Activated T-helper 9 cell treated with anti-CD3 and anti-CD28 coated beads, Interleukin-2, amount 50 U/mL, for 16 hours (primary cell): ENCODE results near the gene DUSP8.
"Not testable (repeated sequence)": the region's sequence is repeated elsewhere in the genome, so short reads cannot be mapped to it uniquely, and the experiment has no call there.

ENCODE experiments used
- DNase-seq: peaks from one replicate; pipeline ENCODE4 v3.0.0-alpha.2; 2020; ENCODE audit warnings: low read depth

DUSP8 gene

DNA sequence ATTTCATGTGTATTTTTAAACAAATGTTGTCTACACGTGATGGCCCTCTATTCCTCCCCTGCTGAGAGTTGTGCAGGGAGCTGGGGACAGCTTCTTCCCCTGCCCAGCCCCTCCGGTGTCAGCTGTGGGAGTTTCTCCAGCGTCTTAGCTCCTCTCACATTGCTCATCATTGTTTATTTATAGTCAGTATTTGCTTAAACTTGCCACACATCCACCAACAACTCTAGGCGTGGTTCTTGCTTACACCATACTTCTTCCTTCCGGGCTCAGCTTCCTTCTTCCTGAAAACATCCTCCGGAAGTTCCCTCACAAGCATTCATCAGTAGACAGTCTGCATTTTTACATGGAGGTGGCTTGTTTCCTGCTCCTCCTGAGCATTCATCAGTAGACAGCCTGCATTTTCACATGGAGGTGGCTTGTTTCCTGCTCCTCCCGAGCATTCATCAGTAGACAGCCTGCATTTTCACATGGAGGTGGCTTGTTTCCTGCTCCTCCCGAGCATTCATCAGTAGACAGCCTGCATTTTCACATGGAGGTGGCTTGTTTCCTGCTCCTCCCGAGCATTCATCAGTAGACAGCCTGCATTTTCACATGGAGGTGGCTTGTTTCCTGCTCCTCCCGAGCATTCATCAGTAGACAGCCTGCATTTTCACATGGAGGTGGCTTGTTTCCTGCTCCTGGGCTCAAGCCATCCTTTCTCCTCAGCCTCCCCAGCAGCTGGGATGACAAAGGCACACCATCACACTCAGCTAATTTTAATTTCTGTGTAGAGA, 17.3 kb upstream of the DUSP8 start:
- not testable (repeated sequence) for DNase-seq

DNA sequence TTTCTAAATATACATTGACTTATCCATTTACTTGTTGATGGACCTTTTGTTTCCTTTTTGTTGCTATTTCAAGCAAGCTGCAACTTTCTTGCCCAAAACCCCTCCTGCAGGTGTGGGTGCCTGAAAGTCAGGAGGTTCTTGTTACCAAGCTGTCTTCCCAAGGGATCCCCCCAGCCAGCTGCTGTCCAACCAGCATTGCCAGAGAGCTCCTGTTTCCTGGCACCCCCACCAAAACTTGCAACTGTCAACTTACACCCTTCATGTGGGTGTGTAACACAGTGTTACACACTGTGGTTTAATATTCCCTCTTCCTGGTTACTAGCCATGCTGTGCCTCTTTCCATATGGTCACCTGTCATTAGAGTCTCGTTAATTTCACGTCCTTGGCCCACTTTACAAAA, 14.6 kb upstream of the DUSP8 start:
- DNase-seq: no peak

DNA sequence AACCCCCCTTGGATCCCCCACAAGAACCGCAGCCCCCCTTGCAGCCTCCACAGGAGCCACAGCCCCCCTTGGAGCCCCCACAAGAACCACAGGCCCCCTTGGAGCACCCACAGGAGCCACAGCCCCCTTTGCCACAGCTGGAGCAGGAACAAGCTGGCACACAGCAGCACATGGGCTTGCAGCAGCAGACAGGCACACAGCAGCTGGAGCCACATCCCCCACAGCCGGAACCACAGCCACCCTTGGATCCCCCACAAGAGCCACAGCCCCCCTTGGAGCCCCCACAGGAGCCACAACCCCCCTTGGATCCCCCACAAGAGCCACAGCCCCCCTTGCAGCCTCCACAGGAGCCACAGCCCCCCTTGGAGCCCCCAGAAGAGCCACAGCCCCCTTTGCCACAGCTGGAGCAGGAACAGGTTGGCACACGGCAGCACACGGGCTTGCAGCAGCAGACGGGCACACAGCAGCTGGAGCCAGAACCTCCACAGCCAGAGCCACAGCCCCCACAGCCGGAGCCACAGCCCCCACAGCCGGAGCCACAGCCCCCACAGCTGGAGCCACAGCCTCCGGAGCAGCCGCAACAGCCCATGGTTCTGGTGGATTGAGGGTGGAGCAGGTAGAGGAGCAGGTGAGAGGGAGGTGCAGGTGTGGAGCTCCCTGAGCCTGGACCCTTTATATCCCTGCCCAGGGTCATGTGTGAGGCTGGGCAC, 12.7 kb upstream of the DUSP8 start, which contains the start of gene KRTAP5-1:
Gene KRTAP5-1 (minus strand): TSS at position 623 of the 710 bp plus-strand sequence. CDS start 34 bp downstream, at position 589.
- DNase-seq: not testable (repeated sequence)

DNA sequence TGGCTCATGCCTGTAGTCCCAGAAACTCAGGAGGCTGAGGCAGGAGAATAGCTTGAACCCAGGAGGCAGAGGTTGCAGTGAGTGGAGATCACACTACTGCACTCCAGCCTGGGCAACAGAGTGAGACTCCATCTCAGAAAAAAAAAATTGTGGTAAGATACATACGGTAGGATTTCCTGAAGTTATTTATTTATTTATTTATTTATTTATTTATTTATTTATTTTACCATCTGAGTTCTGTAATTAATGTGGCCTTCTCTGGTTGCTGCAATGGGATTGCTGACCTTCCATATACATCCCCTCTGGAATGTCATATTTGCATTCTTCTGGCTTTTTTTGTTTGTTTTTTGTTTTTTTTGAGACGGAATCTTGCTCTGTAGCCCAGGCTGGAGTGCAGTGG, 10.8 kb upstream of the DUSP8 start:
- DNase-seq: not testable (repeated sequence)

DNA sequence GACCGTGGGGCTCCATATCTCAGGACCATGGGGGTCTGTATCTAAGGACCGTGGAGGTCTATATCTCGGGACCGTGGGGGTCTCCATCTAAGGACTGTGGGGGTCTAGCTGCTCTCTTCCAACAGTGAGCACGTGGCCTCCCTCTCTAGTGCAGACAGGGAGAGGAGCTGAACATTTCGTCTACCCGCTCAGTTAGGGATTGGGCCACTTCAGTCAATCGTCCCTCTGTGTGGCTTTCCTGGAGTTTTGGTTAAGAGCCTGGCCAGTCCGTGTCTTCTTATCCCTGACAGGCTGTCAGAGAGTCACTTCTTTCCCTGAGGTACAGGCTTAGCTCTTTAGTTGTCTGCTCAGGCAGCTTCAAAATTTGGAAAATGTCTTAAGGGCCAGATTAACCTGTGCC, 9.9 kb upstream of the DUSP8 start:
- DNase-seq: no peak

DNA sequence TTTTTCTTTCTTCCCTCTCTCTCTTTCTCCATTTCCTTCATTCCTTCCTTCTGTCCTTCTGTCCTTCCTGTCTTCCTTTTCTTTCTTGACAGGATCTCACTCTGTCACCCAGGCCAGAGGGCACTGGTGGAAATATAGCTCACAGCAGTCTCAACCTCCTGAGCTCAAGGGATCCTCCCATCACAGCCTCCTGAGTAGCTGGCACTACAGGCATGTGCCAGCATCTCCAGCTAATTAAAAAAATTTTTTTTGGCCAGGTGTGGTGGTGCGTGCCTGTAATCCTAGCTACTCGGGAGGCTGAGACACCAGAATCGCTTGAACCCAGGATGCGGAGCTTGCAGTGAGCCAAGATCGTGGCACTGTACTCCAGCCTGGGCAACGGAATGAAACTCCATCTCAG, 4.8 kb upstream of the DUSP8 start:
- no peak for DNase-seq

DNA sequence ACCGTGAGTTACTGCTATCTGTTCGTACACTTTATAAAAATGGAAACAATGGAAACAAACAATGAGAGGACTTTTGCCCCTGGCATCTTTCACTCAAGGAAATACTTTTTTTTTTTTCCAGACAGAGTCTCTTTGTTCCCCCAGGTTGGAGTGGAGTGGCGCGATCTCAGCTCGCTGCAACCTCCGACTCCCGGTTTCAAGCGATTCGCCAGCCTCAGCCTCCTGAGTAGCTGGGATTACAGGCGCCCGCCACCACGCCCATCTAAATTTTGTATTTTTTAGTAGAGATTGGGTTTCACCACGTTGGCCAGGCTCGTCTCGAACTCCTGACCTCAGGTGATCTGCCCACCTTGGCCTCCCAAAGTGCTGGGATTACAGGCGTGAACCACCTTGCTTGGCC, 3.7 kb upstream of the DUSP8 start:
- not testable (repeated sequence) for DNase-seq

DNA sequence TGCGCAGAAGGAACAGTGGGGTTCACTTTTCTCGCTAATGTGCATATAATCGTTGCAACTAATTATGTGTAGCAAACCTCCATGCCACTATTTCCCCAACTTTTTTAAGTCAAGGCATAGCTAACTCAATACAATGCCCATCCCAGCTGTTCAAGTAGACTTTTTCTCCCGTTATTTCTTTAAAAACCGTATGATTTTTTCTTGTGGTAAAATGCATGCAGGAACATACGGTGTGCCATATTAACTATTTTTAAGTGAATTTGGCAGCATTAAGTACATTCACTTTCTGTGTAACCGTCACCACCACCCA, 2.8 kb upstream of the DUSP8 start:
- no peak for DNase-seq

DNA sequence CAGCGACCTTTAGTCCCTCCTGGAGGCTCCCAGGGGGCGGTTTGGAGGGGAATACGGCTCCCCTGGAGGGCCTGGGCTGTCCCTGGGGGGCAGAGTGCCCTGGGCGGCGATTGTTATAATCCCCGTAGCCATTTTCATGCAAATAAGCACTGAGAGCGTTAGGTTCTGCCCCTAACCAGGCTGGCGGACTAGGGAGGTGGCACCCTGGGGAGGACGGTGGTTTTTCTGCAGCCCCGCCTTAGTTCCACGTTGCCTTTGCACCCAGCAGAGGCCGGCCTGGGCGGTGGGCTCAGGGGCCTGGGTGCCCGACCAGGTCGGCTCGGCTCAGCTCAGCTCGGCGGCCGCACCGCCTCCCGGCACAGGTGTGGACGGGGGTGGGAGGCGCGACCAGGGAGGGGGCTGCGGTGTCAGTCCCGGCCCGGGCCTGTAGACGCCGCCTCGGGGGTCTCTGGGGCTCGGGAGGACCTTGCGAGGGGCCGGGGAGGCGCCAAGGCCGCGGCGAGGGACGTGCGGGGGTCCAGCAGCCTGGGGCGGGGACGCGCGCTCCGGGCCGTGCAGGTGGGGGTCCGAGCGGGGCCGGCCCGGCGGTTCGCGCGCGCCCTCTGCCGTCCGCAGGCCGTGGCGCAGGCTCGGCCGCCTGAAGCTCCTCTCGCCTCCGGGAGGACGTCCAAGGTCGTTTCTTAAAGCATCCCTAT, 2.3 kb upstream of the DUSP8 start:
- peak; percentile 47 for DNase-seq

DNA sequence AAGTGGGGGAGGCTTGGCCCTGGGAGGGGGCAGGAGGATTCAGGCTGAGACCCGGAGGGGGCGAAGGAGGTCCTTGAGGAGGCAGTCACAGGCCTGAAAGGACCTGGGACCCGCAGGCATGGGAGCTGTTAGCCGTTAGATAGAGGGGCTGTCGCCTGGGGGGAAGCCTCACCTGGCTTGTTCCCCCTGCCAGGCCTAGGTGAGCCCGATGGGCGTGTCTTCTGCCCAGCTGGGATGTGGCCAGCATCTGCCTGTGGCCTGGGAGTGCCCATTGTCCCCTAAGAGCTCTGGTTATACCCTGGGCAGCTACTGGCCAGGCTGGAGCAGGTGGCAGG, 1.8 kb upstream of the DUSP8 start:
- no peak for DNase-seq

DNA sequence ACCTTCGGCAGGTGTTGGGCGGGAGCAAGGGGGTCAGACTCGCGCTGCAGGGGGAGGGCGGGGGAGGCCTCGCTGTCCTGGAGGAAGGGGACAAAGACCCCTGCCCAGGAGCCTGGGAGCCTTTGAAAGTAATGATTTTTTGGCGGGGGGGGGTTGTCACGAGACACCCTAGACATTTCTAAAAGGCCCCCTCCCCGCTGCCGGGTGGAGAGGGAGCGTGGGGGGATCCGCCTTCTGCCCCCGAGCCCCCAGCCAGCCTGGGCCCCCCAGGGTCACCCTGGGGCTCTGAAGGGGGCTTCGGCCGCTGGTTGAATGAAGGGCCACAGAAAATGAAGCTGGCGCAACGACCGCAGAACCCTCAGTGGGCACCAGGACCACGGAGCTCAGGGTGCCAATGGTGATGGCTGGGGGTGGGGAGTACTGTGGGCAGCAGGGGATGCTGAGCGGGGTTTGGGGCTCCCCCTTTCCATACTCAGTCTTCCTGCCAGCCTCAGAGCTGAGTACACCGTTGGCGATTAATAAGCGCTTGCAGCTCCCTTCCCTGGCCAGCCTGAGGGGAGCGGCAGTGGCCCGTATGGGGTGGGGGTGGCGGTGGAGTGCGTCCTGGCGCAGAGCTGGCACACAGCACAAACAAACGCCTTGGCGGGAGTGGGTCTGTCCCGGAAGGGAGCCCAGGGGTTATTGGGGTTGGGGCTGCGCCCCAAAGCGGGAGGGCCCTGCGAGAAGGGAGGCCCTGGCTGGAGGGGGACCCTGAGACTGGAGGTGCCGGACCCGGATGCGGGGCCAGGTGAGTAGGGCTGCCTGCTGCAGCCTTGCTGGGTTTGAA, 1.2 kb upstream of the DUSP8 start:
- no peak for DNase-seq

DNA sequence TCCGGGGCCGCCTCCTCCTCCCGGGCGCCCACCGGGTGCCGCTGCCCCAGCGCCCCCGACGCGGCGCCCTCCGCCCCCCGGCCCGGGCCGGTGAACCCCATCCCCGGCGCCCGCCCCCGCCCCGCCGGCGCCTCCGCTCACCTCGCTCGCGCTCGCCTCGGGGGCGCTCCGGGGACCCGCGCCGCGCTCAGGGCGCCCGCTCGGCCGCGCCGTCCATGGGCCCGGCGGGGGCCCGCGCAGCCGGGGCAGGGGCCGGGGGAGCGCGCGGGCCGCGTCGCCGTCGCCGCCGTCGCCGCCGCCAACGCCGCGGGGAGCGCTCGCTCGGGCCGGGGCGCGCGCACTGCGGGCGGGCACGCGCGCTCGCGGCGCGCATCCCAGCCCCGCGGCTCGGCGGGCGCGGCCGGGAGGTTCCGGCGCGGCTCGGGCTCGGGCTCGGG, 293 bp downstream of the DUSP8 start:
- no peak for DNase-seq

DNA sequence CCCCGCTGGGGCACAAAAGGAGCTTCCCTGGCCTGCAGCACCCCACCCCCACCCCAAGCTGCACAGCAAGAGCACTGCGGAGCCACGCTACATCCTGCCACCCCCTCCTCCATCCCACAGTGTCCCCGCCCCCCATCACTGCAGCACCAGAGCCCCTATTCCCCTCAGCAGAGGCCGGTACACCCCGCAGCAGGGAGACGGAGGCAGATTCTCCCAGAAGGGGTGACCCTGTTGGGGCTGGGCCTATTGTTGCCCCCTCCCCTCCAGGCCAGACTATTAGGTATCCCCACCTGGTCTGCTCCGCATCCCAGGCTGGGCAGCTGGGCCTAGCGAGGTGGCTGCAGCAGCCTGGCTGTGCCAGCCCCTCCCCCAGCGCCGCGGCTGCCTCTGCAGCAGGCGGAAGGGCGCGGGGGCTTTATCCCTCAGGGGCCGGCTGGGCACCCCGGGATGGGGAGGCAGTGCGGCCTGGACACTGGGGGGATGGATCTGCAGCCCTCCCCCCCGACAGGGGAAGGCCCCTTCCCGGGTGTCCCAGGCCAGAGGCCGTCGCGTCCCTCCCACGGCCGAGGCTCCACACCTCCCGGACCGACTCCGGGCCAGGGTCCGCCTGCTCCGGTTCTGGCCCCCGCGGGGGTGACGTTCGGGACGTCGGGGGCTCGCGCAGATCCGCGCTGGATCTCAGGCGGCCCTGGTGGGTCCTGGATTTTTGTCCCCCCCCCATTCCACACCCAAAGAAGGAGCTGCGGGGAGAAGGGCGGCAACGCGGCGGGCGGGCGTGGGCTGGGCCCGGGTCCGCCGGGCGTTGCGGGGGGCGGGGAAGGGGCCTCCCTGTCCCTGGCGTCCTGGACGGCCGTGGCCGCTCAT, 943 bp downstream of the DUSP8 start:
- no peak for DNase-seq

DNA sequence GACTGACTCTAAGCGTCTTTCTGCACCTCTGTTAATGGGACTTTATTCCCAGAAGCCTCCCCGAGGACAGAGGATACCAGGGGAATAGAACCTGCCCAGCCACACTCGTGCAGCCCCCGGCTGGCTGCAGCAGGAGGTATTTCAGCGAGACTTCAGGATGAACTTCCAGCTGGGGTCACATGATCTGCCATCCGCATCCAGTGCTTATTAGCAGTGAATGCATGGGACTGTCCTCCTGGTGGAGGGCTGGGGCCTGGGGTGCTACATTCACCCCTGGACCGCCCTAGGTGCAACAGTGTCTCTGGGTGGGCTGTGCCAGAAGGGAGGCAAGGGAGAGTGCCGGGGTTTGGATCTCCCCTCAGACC, 1.6 kb downstream of the DUSP8 start:
- DNase-seq: no peak

DNA sequence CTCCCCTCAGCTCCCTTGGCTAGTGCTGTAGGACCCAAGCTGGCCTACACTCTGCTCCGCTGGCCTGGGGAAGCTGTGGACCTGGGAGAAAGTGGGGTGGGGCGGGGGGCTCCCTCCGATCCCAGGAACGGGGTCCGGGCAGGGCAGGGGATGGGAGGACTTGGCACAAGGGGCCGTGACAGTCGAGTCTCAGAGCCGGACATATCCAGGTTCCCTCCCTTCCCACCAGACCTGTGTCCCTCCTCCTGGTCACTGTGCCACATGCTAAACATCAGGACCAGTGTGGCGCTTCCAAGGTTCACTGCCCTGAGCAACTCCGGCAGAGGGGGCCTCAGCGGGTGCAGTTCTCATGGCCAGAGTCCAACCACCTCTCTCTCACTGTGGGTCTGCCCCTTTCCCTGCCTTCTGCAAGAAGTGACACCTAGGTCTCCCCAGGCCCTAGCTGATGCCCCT, 2.0 kb downstream of the DUSP8 start:
- no peak for DNase-seq

DNA sequence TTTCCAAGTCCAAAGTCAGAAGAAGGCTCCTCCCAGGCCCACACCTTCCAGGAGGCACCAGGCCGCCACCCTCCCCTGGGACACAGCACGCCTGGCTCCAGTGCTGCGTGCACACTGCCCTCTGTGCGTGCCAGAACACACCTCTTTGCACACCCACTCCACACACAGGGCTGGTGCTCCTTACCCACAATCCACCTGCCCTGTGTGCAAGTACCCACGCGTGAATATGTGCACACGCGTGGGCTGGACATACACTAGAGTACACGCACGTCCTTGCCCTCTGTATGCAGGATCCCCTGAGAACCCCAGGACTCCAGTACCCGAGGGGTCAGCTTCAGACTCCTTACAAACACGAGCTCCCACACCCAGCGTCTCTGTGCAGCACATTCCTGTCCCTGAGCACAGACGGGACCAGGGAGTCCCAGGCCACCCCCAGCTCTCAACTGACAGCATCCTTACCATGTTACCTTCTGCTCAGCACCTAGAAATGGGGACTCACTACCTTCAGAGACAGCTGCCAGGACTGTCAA, 2.8 kb downstream of the DUSP8 start:
- no peak for DNase-seq

DNA sequence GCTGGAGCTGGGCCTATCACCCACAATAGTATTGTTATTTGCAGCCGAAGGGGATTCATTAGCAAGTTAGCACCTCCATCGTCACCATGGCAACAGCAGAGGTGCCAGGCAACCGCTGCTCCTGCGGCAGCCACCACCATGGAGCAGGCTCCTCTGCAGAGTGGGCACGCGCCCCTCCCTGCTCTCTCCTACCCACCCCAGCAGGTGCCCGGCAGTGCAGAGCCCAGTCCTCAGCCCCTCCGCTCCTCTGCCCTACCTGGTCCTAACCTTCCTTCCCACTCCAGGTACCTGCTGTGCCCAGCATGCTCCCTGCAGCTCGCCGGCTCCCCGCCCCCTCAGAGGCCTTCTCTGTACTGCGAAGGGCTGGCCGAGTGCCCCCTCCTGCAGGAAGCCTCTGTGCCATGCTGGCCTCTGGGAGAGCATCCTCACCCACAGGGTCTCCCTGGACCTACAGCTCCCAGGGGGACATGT, 3.6 kb downstream of the DUSP8 start:
- no peak for DNase-seq

DNA sequence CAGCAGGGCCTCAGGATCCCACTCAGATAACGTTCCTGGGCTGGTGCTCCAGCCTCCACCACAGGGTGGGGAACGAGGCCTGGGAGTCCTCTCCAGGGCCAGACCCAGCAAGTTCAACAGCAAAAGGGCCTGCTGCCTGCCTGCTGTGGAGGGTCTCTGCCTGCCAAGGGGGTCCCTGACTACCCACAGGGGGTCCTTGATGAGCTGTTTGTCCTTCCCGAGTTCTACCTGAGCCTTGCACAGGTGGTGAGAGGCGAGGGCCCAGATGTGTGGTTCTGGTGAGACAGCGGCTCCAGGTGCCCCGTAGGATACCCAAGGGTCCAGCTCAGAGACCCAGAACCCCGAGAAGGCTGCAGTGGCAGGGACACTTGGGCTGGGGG, 4.4 kb downstream of the DUSP8 start:
- DNase-seq: no peak

DNA sequence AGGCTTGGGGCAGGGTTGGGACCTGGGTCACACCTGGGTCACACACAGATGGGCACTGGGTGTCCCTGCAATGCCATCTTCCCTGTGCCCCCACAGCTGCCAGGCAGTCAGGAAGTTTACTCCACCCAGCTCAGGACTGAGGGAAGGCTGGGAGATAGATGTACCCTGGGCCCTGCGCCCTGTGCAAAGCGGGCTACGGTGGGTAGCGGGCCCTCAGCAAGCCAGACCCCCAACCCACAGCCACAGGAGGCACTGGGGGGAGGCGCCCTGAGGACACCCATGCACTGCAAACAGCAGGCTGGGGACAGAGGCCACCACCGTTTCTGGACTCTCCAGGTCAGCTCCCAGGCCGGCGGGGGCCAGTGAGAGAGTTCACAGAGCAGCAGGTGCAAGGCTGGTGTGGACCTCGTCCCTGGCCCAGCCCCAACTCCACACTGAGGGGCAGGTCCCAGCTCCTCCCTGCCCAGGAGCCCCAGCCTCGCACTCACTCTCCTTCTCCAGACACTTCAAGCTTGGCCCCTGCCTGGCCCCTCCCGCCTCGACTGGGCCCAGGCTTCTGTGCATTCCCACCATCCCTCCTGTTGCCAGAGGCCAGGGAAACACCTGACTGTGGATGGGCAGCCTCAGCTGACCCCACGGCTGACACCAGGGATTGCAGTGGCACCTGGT, 4.9 kb downstream of the DUSP8 start:
- DNase-seq: no peak

DNA sequence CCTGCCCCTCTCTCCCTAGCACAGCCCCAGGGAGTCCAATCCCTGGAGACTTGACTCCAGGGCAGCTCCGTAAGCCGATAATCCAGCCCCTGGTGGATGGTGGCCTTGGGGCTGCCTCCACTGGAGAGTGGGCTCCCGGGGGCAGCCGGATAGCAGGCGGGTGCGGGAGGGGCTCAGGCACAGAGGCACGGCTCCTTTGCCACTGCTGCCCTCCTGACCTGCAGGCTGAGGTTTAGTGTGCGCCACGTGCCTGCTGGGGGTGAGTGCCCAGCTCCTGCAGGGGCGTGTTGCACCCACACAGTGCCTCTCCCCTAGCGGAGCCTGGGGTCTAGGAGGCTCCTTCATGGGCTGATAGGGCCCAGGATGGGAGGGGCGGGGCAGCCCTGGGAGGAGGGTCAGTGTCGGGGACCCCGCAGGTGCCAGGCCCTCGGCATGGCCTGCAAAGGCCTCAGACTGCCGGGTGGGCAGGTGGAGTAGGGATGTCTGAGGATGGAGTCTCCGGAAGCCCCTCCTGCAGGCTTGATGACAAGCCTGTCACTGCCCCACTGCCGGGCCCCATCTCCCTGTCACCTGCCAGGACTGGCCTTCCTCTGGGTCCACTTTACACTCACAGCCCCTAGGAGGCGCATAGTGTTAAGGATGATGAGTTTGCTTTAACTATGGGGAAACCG, 5.6 kb downstream of the DUSP8 start:
- DNase-seq: no peak
